Hematopoietic multipotent progenitor cell treated with erythropoietin and hydrocortisone succinate and interleukin-3 and kit ligand, for 15 days (in vitro differentiated cells): ENCODE measurements around the gene UGT1A7.
"Not testable (repeated sequence)": the region's sequence is repeated elsewhere in the genome, so short reads cannot be mapped to it uniquely, and the experiment has no call there.

Experiments
- DNase-seq: peaks from one replicate; pipeline ENCODE4 v3.0.0-alpha.2; 2015; ENCODE audit warnings: low spot score

UGT1A7 gene

DNA sequence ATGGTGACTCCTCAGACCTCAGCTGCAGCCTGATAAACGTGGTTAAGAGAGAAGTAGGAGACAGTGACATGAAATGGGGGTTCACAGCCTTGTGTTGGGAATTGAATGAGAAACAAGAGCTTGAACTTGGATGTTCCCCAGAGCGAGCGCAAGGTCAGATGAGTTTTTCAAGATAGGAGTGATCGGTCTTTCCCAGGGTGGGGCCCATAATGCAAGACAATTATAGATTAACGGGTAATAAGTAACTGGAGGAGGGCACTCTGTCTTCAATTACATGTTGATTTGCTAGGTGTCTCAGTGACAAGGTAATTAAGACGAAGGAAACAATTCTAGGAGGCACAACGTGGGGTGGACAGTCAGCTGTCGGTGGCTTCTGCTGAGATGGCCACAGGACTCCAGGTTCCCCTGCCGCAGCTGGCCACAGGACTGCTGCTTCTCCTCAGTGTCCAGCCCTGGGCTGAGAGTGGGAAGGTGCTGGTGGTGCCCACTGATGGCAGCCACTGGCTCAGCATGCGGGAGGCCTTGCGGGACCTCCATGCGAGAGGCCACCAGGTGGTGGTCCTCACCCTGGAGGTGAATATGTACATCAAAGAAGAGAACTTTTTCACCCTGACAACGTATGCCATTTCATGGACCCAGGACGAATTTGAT, 31.0 kb downstream of the UGT1A7 start, which contains the start of gene UGT1A5:
Gene UGT1A5, plus strand, starts transcription at position 297 of the 651 bp plus-strand sequence. Its CDS starts 85 bp downstream, at position 382.
- DNase-seq, result no peak

DNA sequence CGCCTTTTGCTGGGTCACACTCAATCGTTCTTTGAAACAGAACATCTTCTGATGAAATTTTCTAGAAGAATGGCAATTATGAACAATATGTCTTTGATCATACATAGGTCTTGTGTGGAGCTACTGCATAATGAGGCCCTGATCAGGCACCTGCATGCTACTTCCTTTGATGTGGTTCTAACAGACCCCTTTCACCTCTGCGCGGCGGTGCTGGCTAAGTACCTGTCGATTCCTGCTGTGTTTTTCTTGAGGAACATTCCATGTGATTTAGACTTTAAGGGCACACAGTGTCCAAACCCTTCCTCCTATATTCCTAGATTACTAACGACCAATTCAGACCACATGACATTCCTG, 31.5 kb downstream of the UGT1A7 start:
- no peak for DNase-seq

DNA sequence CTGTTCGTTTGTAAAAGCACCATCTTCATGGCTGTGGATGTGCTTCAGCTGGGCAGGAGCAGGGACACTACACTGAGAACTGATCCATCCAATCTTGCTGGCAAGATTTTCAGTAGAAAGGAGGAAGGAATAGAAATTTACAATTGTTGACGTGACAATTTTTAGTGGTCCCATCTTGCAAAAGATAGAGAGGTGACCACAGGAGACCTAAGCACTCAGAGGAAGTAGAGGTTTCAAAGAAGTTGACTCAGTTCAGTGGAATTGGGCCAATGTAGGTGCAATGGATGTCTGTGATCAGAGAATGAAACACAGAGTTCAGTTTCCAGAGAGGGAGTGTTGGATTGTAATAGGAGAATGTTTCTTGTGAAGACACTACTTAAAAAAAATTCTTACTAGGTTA, 32.4 kb downstream of the UGT1A7 start:
- DNase-seq, result no peak

DNA sequence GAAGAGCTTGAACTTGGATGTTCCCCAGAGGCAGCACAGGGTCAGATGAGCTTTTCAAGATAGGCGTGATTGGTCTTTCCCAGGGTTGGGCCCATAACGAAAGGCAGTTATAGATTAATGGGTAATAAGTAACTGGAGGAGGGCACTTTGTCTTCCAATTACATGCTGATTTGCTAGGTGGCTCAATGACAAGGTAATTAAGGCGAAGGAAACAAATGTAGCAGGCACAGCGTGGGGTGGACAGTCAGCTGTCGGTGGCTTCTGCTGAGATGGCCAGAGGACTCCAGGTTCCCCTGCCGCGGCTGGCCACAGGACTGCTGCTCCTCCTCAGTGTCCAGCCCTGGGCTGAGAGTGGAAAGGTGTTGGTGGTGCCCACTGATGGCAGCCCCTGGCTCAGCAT, 36.9 kb downstream of the UGT1A7 start, which contains the start of gene UGT1A4:
Gene UGT1A4, plus strand, starts transcription at position 185 of the 400 bp plus-strand sequence. Its CDS starts 85 bp downstream, at position 270.
- DNase-seq, result no peak

DNA sequence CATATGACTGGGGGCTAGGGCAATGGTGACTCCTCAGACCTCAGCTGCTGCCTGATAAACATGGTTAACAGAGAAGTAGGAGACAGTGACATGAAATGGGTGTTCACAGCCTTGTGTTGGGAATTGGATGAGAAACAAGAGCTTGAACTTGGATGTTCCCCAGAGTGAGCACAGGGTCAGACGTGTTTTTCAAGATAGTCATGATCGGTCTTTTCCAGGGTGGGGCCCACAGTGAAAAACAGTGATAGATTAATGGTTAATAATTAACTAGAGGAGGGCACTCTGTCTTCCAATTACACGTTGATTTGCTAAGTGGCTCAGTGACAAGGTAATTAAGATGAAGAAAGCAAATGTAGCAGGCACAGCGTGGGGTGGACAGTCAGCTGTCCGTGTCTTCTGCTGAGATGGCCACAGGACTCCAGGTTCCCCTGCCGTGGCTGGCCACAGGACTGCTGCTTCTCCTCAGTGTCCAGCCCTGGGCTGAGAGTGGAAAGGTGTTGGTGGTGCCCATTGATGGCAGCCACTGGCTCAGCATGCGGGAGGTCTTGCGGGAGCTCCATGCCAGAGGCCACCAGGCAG, 47.1 kb downstream of the UGT1A7 start, which contains the start of gene UGT1A3:
Gene UGT1A3, plus strand, starts transcription at position 320 of the 579 bp plus-strand sequence. Its CDS starts 85 bp downstream, at position 405.
- DNase-seq, result no peak

DNA sequence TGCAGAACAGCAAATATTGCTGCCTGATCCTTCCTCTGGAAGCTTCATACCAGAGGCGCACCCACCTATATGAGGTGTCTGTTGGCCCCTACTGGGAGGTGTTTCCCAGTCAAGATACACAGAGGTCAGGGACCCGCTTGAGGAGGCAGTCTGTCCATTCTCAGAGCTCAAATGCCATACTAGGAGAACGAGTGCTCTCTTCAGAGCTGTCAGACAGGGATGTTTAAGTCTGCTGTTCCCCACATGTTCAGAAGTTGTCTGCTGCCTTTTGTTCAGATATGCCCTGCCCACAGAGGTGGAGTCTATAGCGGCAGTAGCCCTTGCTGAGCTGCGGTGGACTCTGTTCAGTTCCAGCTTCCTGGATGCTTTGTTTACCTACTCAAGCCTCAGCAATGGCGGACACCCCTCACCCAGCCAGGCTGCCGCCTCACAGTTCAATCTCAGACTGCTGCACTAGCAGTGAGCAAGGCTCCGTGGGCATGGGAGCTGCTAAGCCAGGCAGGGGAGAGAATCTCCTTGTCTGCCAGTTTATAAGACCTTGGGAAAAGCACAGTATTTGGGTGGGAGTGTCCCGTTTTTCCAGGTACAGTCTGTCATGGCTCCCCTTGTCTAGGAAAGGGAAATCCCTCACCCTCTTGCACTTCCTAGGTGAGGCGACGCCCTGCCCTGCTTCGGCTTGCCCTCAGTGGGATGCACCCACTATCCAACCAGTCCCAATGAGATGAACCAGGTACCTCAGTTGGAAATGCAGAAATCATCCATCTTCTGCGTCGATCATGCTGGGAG, 55.4 kb downstream of the UGT1A7 start:
- not testable (repeated sequence) for DNase-seq

DNA sequence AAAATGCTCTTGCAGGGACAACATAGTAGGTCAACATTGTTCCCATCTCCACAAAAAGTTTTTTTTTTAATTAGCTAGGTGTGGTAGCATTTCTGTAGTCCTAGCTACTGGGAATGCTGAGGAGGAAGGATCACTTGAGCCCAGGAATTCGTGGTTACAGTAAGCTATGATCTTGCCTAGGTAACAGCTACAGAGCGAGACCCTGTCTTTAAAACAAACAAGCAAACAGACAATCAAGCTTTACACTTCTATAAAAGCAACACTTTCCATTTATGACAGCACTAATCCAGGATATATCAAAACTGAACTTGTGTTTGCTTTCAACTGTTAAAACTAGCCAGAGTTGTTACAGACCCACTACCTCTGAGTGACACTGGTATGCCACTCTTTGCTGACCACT, 59.2 kb downstream of the UGT1A7 start:
- DNase-seq, result no peak

DNA sequence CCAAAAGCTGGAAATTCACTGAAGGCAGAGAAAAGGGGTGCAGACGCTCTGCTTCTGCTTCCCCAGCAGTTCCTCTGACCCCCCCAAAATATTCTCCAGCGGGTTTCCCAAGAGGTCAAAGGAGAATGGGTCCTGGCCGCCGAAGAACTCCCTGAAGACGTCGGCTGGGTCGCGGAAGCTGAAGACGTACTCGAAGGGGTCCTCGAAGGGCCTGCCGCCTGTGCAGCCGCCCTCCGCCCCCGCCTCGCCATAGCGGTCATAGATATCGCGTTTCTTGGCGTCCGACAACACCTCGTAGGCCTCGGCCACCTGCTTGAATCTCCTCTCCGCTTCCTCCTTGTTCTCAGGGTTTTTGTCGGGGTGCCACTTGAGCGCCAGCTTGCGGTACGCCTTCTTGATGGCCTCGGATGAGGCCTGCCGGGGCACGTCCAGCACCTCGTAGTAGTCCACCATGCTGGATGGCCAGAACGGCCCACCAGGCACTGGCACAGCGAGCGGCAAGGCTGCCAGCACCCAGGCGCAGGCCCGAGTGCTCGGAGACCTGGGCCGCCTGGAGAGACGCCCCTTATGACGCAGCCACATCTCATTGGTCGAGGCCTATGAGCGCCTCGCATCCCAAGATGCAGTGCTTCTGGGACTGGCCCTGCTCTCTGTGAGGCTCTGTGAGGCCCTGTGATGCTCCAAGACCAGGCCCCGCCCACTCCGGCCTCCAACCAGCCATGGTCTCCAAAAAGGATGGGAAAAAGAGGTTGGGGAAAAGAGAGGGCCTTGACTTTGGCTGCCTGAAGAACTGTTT, 62.0 kb downstream of the UGT1A7 start:
- DNase-seq, result no peak

DNA sequence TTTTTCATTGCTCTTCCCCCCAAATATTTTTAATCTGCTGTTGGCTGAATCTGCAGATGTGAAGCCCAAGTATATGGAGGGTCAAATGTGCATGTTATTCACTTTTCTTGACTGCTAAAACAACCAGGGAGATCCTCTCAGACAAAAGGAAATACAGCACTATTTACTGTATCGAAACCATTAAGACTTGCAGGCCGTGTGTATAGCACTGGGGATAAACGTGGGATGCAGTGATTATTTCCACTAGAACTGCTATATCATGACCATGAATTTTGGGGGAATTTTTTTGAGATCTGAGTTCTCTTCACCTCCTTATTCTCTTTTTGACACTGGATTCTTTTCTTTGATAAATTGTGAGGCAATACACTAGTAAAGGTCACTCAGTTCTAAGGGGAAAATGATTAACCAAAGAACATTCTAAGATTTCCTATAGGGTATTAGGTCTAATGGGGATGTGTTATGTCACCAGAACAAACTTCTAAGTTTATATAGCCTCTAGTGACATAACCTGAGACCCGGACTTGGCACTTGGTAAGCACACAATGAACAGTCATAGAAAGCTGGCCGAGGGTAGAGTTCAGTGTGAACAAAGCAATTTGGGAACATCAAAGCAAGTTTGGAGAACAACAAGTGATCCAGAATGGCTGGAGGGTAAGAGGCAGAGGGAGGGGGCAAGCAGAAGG, 63.5 kb downstream of the UGT1A7 start:
- DNase-seq, result no peak

DNA sequence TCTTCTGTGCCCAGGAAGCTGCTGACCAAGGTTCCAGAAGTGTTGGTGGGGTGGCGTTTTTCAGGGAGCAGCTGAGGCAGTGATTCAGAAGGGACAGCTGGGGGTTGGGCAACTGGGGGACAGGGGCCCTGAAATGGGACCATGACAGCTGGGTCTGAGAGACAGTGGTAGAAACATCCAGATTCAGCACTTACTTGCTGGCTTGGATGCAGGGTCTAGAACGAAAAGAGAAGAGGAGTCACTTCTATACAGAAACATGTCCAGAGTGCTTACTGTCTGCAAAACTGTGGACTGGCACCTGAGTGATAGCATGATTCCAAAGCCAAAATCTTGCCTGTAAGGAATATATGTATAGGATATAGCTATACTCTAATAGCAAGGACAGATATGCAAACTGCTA, 64.1 kb downstream of the UGT1A7 start:
- not testable (repeated sequence) for DNase-seq

DNA sequence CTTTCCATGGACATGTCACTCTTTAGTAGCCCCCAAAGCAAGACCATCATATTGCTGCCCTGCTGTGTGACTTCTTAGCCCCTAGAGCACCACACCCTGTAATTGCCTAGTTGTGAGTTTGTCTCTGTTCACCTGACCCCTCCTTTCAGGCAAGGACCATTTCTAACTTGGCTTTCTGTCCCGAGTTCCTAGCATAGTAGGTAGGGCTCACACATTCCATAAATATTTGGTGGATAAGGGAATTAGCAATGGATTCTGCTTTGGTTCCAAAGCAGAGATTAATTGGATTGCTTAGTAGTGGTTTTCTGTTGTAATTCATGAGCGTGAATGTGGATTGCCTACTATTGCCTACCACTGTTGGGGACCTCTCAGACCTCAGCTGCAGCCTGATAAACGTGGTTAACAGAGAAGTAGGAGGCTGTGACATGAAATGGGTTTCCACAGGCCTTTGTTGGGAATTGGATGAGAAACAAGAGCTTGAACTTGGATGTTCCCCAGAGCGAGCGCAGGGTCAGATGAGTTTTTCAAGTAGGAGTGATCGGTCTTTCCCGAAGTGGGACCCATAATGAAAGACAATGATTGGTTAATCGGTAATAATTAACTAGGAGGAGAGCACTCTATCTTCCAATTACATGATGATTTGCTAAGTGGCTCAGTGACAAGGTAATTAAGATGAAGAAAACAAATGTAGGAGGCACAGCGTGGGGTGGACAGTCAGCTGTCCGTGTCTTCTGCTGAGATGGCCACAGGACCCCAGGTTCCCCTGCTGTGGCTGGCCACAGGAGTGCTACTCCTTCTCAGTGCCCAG, 65.0 kb downstream of the UGT1A7 start:
- DNase-seq, result no peak

DNA sequence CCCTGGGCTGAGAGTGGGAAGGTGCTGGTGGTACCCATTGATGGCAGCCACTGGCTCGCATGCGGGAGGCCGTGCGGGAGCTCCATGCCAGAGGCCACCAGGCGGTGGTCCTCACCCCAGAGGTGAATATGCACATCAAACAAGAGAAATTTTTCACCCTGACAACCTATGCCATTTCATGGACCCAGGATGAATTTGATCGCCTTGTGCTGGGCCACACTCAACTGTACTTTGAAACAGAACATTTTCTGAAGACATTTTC, 65.5 kb downstream of the UGT1A7 start:
- DNase-seq, result no peak

DNA sequence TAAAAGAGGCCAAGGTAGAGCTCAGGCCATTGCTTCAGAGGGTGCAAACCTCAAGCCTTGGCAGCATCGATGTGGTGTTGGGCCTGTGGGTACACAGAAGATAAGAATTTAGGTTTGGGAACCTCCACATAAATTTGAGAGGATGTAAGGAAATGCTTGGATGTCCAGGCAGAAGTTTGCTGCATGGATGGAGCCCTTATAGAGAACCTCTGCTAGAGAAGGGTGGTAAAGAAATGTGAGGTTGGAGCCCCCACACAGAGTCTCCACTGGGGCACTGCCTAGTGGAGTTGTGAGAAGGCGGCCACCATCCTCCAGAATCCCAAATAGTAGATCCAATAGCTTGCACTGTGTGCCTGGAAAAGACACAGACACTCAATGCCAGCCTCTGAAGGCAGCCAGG, 69.0 kb downstream of the UGT1A7 start:
- DNase-seq, result not testable (repeated sequence)

DNA sequence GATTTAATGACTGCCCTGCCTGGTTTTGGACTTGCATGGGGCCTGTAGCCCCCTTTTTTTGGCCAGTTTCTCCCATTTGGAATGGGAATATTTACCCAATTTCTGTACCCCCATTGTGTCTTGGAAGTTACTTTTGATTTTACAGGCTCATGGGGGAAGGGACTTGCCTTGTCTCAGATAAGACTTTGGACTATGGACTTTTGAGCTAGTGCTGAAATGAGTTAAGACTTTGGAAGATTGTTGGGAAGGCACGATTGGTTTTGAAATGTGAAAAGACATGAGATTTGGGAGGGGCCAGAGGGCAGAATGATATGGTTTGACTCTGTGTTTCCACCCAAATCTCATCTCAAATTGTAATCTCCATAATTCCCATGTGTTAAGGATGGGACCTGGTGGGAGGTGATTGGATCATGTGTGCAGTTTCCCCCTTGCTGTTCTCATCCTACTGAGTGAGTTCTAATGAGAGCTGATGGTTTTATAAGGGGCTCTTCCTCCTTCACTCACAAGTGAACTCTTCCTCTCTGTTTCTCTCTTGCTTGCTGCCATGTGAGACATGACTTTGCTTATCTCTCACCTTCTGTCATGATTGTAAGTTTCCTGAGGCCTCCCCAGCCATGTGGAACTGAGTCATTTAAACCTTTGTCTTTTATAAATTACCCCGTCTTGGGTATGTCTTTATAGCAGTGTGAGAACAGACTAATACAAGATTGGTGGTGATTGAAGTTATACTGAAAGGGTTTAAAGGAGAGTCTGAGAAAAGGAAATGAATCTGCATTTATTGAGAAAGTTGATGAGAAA, 69.7 kb downstream of the UGT1A7 start:
- DNase-seq, result not testable (repeated sequence)

DNA sequence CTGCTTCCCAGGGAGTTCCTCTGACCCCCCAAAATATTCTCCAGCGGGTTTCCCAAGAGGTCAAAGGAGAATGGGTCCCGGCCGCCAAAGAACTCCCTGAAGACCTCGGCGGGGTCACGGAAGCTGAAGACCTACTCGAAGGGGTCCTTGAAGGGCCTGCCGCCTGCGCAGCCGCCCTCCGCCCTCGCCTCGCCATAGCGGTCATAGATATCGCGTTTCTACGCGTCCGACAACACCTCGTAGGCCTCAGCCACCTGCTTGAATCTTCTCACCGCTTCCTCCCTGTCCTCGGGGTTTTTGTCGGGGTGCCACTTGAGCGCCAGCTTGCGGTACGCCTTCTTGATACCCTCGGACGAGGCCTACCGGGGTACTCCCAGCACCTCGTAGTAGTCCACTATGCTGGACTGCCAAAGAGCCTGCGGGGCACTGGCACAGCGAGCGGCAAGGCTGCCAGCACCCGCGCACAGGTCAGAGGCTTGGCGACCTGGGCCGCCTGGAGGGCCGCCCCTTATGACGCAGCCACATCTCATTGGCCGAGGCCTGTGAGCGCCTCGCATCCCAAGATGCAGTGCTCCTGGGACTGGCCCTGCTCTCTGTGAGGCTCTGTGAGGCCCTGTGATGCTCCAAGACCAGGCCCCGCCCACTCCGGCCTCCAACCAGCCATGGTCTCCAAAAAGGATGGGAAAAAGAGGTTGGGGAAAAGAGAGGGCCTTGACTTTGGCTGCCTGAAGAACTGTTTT, 73.3 kb downstream of the UGT1A7 start:
- no peak for DNase-seq

DNA sequence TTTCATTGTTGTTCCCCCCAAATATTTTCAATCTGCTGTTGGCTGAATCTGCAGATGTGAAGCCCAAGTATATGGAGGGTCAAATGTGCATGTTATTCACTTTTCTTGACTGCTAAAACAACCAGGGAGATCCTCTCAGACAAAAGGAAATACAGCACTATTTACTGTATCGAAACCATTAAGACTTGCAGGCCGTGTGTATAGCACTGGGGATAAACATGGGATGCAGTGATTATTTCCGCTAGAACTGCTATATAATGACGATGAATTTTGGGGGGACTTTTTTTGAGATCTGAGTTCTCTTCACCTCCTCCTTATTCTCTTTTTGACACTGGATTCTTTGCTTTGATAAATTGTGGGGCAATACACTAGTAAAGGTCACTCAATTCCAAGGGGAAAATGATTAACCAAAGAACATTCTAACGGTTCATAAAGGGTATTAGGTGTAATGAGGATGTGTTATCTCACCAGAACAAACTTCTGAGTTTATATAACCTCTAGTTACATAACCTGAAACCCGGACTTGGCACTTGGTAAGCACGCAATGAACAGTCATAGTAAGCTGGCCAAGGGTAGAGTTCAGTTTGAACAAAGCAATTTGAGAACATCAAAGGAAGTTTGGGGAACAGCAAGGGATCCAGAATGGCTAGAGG, 74.9 kb downstream of the UGT1A7 start:
- no peak for DNase-seq

DNA sequence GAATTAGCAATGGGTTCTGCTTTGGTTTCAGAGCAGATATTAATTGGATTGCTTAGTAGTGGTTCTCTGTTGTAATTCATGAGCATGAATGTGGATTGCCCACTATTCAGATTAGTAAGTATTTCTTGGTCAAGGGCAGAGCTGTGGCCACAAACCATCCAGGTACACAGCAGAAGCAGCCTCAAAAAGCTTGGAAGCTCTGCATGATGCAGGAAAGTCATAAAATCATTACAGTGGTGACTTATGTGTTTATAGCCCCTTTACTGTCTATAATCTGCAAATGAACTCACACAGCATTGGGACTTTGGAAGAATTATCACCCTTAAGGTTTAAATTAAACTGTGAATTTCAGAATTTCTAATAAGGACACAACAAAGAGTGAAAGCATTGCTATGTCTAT, 76.4 kb downstream of the UGT1A7 start:
- no peak for DNase-seq

DNA sequence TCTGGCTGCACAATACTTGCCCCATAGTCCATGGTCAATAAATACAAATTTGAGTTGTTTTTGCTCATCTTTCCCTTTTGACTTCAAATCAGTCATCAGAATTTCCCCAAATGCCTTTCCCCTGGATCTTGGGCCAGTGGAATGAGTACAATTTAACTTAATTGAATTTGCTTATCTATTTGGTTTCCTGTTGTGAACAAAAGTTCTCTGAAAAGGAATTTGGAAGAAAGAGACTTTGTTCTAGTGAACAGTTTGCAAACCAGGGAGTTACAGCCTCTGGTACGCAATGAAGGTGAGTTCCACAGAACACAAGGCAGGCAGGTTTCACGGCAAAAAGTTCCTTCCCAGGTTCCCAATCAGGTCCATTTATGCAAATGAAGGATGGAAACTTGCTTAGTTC, 77.1 kb downstream of the UGT1A7 start:
- no peak for DNase-seq

DNA sequence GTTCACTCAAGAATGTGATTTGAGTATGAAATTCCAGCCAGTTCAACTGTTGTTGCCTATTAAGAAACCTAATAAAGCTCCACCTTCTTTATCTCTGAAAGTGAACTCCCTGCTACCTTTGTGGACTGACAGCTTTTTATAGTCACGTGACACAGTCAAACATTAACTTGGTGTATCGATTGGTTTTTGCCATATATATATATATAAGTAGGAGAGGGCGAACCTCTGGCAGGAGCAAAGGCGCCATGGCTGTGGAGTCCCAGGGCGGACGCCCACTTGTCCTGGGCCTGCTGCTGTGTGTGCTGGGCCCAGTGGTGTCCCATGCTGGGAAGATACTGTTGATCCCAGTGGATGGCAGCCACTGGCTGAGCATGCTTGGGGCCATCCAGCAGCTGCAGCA, 78.3 kb downstream of the UGT1A7 start, which contains the start of gene UGT1A1:
Gene UGT1A1, plus strand, starts transcription at position 228 of the 400 bp plus-strand sequence. Its CDS starts 18 bp downstream, at position 246.
- no peak for DNase-seq
